ENCODE data around the gene PERM1.
"Not testable (repeated sequence)": the region's sequence is repeated elsewhere in the genome, so short reads cannot be mapped to it uniquely, and the experiment has no call there.

Gene PERM1

DNA sequence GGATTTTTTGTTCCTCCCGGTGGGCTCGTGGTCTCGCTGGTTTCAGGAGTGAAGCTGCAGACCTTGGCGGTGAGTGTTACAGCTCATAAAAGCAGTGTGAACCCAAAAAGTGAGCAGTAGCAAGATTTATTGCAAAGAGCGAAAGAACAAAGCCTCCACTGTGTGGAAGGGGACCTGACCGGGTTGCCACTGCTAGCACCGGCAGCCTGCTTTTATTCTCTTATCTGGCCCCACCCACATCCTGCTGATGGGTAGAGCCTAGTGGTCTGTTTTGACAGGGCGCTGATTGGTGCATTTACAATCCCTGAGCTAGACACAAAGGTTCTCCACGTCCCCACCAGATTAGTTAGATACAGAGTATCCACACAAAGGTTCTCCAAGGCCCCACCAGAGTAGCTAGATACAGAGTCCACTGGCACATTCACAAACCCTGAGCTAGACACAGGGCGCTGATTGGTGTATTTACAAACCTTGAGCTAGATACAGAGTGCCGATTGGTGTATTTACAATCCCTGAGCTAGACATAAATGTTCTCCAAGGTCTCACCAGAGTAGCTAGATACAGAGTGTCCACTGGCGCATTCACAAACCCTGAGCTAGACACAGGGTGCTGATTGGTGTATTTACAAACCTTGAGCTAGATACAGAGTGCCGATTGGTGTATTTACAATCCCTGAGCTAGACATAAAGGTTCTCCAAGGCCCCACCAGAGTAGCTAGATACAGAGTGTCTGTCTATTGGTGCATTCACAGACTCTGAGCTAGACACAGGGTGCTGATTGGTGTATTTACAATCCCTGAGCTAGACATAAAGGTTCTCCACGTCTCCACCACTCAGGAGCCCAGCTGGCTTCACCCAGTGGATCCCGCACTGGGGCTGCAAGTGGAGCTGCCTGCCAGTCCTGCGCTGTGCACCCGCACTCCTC, 35.8 kb upstream of the PERM1 start:
- not testable (repeated sequence) for DNase-seq (ENCODE audit: low spot score)

- no peak for DNase-seq (ENCODE audit: low spot score)
Measured at GRCh38 chr1:1014799-1015681, 33.1 kb upstream of the PERM1 start.

- DNase-seq (ENCODE audit: low spot score) = no peak
Measured at GRCh38 chr1:1013922-1014648, 32.2 kb upstream of the PERM1 start.

DNA sequence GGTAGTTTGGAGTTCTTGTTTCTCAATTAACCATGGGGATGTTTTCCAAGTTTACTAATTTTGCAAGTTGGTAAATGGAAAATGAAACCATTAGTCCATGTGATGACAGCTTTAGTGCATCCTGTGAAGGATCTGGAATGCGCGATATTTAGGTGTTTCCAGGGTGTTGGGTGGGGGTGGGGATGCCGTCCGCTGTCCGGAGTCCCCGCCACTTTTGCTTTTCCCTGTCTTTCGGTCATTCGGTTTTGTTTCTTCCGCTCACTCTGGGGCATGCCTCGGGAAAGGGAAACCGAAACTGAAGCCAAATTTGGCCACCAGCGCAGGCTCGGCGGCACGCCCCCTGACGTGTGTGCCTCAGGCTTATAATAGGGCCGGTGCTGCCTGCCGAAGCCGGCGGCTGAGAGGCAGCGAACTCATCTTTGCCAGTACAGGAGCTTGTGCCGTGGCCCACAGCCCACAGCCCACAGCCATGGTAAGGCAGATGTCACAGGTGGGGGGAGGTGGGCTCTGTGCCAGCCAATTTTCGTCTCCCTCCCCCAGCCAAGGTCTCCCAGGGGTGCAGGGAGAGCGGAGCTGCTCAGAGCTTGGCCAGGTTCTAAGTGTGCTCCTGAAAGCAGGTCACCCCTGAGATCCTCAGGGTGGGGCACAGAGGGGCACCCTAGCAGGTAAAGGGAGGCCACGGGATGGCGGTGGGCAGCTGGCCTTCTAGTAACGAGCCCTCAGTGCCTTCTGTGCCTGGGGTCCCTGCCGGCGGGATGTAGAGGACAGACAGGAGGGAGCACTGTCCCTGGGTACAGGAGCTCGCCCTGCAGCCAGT, 31.4 kb upstream of the PERM1 start, which contains the start of gene ISG15:
Gene ISG15, plus strand, starts transcription at position 393 of the 817 bp plus-strand sequence. Its CDS starts 77 bp downstream, at position 470.
- DNase-seq (ENCODE audit: low spot score) = peak; percentile 76

GRCh38 chr1:1012736-1013104, 30.8 kb upstream of the PERM1 start:
- DNase-seq (ENCODE audit: low spot score) = not testable (repeated sequence)

DNA sequence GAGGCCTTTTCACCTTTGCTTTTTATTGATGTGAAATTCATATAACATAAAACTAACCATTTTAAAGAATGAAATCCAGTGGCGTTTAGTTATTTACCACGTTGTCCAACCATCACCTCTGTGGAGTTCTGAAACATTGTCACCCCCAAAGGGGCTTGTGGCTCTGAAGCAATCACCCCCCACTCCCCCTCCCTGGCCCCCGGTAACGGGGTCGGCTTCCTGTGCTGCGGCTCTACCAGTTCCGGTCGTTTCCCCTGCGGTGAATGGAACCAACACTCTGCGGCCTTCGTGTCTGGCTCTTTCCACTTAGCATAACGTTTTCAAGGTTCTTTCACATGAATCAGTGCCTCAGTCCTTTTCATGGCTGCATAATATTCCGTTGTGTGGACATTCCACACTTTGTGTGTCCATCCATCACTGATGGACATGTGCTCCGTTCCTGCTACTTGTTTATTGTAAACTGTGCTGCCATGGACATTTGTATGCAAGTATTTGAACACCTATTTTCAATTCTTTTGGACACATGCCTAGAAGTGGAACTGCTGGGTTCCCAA, 29.6 kb upstream of the PERM1 start:
- no peak for DNase-seq (ENCODE audit: low spot score)

GRCh38 chr1:1010131-1010530, 28.2 kb upstream of the PERM1 start:
- not testable (repeated sequence) for DNase-seq (ENCODE audit: low spot score)

DNA sequence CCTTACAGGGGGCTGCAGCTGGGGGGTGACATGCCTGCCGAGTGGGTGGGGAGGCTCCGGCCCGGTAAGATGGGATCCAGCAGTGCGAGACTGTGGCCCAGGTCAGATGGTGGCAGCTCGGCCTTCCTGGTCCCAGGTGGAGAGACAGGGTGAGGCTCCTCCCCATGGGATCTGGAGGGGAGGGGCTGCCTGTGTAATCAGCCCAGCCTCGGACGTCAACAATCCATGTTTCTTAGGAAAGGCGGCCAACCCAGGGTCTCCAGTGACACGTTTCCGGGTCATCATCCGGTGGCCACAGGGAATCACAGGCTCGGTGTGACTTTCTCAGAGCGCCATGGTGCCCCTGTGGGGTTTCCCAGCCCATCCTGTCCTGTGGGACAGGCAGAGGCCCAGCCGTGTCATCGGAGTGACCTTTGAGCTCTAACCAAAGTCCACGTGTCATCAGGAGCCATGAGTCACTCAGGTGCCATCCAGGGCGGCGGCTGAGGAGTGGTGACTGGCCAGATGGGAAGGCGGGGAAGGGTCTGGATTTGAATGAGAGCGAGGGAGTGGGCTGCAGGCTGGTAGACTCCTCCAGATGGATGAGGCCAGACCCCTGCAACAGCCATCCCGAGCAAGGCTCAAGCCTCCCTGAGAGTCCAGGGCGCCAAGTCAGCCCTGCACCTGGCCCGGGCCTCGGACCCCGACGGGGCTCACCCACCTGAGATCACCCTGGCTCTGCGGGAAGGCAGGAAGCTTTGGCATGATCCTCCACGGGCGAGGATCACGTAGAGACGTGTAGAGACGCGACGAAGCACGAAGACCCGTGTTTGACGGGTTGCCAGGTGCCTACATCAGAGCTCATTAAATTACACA, 24.6 kb upstream of the PERM1 start:
- DNase-seq (ENCODE audit: low spot score) = no peak

GRCh38 chr1:1005774-1006304, 23.9 kb upstream of the PERM1 start:
- DNase-seq (ENCODE audit: low spot score) = no peak

DNA sequence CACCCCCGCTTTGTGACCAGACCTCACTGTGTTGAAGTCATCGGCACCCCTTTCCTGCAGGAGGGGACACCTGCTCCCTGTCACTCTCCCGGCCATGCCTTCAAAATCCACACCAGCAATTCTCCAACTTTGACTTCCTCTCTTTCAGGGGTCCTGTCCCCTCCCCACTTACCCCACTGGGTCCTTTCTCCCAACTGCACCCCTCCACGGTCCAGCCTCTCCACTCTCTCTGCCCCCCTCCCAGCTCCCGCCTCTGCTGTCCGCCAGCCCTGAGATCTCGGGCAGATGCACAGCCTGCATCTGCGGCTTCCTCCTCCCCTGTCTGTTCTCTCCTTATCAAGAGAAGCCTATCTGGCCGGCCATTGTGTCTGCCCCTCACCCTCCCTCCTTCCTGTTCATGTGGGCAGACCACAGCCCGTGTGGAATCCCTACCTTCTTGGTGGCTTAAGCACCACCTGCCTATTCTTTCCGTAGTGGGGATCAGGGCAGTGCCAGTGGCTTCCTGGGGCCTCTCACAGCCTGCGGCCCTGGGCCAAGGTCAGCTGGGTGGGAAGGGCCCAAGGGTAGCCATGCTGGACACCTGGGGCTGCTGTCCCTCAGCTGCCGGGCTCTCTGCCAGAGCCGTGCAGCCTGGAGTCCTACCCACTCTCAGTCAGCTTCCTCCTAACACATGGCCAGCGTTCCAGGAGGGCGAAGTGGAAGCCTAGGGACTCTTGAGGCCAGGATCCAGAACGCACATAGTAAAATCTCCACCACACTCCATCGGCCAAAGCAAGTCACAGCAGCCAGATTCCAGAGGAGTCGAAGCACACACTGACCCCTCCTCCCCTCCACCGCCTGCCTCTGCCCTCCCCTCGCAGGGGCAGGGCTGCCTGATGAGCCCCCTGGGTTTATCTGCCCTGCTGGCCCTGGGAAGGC, 23.1 kb upstream of the PERM1 start:
- DNase-seq (ENCODE audit: low spot score) = no peak

- no peak for DNase-seq (ENCODE audit: low spot score)
Measured at GRCh38 chr1:1004420-1004779, 22.5 kb upstream of the PERM1 start.

DNA sequence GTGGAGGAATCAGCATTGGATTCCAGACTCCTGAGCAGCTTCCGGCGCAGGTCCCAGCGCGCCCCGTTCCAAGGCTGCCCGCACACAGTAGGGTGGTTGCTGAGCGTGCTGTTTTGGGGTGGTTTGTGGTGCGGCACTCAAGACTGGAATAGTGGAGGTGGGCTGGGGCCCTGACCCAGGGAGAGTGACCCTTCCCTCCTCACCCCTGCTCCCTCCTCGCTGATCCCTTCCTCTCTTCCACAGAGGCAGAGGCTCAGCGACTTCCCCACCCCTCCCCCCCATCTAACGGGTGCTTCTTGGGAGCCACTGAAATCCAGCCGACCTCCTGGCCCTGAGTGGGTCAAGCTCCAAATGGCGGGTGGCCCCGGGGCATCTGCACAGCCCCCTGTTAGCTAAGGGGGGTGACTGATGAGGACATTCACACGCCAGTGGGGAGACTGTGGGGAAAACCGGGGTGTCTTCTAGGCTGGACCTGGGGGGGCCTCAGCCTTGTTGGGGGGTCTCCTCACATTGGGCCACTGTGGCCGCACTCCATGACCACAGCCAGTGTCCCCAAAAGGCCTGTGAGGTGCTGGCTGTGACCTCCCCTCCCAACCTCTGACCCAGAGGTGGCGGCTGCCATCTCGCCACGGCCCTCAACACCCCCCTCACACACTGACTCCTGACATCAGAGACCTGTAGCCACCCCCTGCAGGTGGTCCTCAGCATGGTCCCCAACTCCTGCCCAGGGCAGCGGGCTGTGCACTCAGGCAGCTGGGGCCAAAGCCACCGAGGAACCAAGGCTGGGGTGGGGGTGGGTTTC, 21.9 kb upstream of the PERM1 start:
- DNase-seq (ENCODE audit: low spot score) = no peak

GRCh38 chr1:1001057-1001783, 19.3 kb upstream of the PERM1 start:
- DNase-seq (ENCODE audit: low spot score) = no peak

GRCh38 chr1:1000357-1001056, 18.6 kb upstream of the PERM1 start:
- peak; percentile 70 for DNase-seq (ENCODE audit: low spot score)

DNA sequence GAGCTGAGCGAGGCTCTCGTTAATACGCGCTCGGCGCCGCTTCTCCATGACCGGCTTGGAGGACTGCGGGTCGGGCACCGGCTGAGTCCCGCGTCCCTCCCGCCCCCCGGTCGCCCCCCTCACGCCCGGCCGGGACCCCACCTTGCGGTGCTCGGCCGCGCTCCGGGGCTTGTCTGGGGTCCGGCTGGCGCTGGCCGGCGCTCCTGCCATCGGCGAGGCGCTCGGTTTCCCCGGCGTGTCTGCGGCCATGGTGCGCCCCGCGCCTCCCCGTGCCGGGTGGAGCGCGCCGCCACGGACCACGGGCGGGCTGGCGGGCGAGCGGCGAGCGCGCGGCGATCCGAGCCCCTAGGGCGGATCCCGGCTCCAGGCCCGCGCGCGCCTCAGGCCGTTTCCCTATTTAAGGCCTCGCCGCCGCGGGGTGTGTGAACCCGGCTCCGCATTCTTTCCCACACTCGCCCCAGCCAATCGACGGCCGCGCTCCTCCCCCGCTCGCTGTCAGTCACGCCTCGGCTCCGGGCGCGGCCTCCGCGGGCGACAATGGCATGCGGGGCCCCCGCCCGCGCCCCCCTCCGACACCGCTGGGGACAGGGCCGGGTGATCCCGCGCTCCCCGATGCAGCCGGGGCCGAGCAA, 17.9 kb upstream of the PERM1 start, which contains the start of gene HES4:
Gene HES4, minus strand, starts transcription at position 373 of the 632 bp plus-strand sequence. Its CDS starts 124 bp downstream, at position 249.
- DNase-seq (ENCODE audit: low spot score) = peak; percentile 50

Measured in germinal center (tissue), 1 donor.